ENCODE measurements around the gene SLC25A10. TPM values are rescaled to one million over a fixed set of nuclear protein-coding genes. Genes with fewer than 3 reads are reported as not detected.
A peak's percentile ranks its signal among the peaks of the same experiment; 100 is the strongest.

SLC25A10 gene
- total and polyA plus RNA-seq, 2 donors: 8.3 to 11.9 TPM

GRCh38 chr17:81722184-81723120 is 10.4 kb downstream of the SLC25A10 start:
- Histone ChIP-seq H3K27me3 (ENCODE audit: control insufficient read depth in 2 of 2, insufficient read depth in 1 of 2, low read length in 1 of 2) (peaks cover 0 to 29% of the 10 kb centered on the region in 2 donors), H3K27ac (ENCODE audit: low read depth in 1 of 2, low read length in 1 of 2) (peak overlapping the region in 1 of 2 donors; percentile 31), H3K4me1 (ENCODE audit: control insufficient read depth in 2 of 2, insufficient read depth in 2 of 2, low read length in 2 of 2) (no peaks in the 10 kb centered on the region), H3K4me3 (ENCODE audit: low read length in 2 of 2) (no peak overlapping the region), H3K36me3 (ENCODE audit: control insufficient read depth in 2 of 2, insufficient read depth in 2 of 2, low read length in 1 of 2) (peaks cover 5 to 10% of the 10 kb centered on the region in 2 donors), H3K9me3 (ENCODE audit: control insufficient read depth in 2 of 2, insufficient read depth in 1 of 2, low read length in 1 of 2) (no peaks in the 10 kb centered on the region)
- no peak for DNase-seq (ENCODE audit: low read depth in 6 of 9, low spot score in 9 of 9)
- 67% methylated on average over 10 of the region's 10 CpGs for WGBS

- no peak for DNase-seq (ENCODE audit: low read depth in 6 of 9, low spot score in 9 of 9)
- Histone ChIP-seq H3K36me3 (ENCODE audit: control insufficient read depth in 2 of 2, insufficient read depth in 2 of 2, low read length in 1 of 2) (no peaks in the 10 kb centered on the region), H3K9me3 (ENCODE audit: control insufficient read depth in 2 of 2, insufficient read depth in 1 of 2, low read length in 1 of 2) (no peaks in the 10 kb centered on the region), H3K27me3 (ENCODE audit: control insufficient read depth in 2 of 2, insufficient read depth in 1 of 2, low read length in 1 of 2) (peaks cover 0 to 29% of the 10 kb centered on the region in 2 donors), H3K27ac (ENCODE audit: low read depth in 1 of 2, low read length in 1 of 2) (no peak overlapping the region), H3K4me1 (ENCODE audit: control insufficient read depth in 2 of 2, insufficient read depth in 2 of 2, low read length in 2 of 2) (no peaks in the 10 kb centered on the region), H3K4me3 (ENCODE audit: low read length in 2 of 2) (no peak overlapping the region)
- 65% methylated on average over 12 of the region's 12 CpGs for WGBS
These were observed 11.6 kb downstream of the SLC25A10 start for GRCh38 chr17:81723651-81724209.

- no peak for DNase-seq (ENCODE audit: low read depth in 6 of 9, low spot score in 9 of 9)
- no peak overlapping the region for H3K27ac ChIP-seq (ENCODE audit: low read depth in 1 of 2, low read length in 1 of 2)
- peaks cover 0 to 34% of the 10 kb centered on the region in 2 donors for H3K27me3 ChIP-seq (ENCODE audit: control insufficient read depth in 2 of 2, insufficient read depth in 1 of 2, low read length in 1 of 2)
- H3K9me3 ChIP-seq (ENCODE audit: control insufficient read depth in 2 of 2, insufficient read depth in 1 of 2, low read length in 1 of 2): no peaks in the 10 kb centered on the region
- no peaks in the 10 kb centered on the region for H3K4me1 ChIP-seq (ENCODE audit: control insufficient read depth in 2 of 2, insufficient read depth in 2 of 2, low read length in 2 of 2)
- H3K36me3 ChIP-seq (ENCODE audit: control insufficient read depth in 2 of 2, insufficient read depth in 2 of 2, low read length in 1 of 2): no peaks in the 10 kb centered on the region
- 95% methylated on average over 9 of the region's 9 CpGs for WGBS
- H3K4me3 ChIP-seq (ENCODE audit: low read length in 2 of 2): no peak overlapping the region
These were observed 13.4 kb downstream of the SLC25A10 start for GRCh38 chr17:81725439-81725838.

- no peaks in the 10 kb centered on the region for H3K4me1 ChIP-seq (ENCODE audit: control insufficient read depth in 2 of 2, insufficient read depth in 2 of 2, low read length in 2 of 2)
- H3K9me3 ChIP-seq (ENCODE audit: control insufficient read depth in 2 of 2, insufficient read depth in 1 of 2, low read length in 1 of 2): no peaks in the 10 kb centered on the region
- no peak overlapping the region for H3K4me3 ChIP-seq (ENCODE audit: low read length in 2 of 2)
- no peaks in the 10 kb centered on the region for H3K36me3 ChIP-seq (ENCODE audit: control insufficient read depth in 2 of 2, insufficient read depth in 2 of 2, low read length in 1 of 2)
- WGBS: 82% methylated on average over 9 of the region's 9 CpGs
- DNase-seq (ENCODE audit: low read depth in 6 of 9, low spot score in 9 of 9): no peak
- H3K27me3 ChIP-seq (ENCODE audit: control insufficient read depth in 2 of 2, insufficient read depth in 1 of 2, low read length in 1 of 2): peaks cover 0 to 35% of the 10 kb centered on the region in 2 donors
- H3K27ac ChIP-seq (ENCODE audit: low read depth in 1 of 2, low read length in 1 of 2): no peak overlapping the region
These were observed 13.9 kb downstream of the SLC25A10 start for GRCh38 chr17:81726004-81726403.

GRCh38 chr17:81727324-81728031 is 15.4 kb downstream of the SLC25A10 start:
- no peaks in the 10 kb centered on the region for H3K4me1 ChIP-seq (ENCODE audit: control insufficient read depth in 2 of 2, insufficient read depth in 2 of 2, low read length in 2 of 2)
- no peak overlapping the region for H3K27ac ChIP-seq (ENCODE audit: low read depth in 1 of 2, low read length in 1 of 2)
- peaks cover 0 to 43% of the 10 kb centered on the region in 2 donors for H3K27me3 ChIP-seq (ENCODE audit: control insufficient read depth in 2 of 2, insufficient read depth in 1 of 2, low read length in 1 of 2)
- no peak for DNase-seq (ENCODE audit: low read depth in 6 of 9, low spot score in 9 of 9)
- 94% methylated on average over 23 of the region's 23 CpGs for WGBS
- H3K36me3 ChIP-seq (ENCODE audit: control insufficient read depth in 2 of 2, insufficient read depth in 2 of 2, low read length in 1 of 2): no peaks in the 10 kb centered on the region
- no peak overlapping the region for H3K4me3 ChIP-seq (ENCODE audit: low read length in 2 of 2)
- no peaks in the 10 kb centered on the region for H3K9me3 ChIP-seq (ENCODE audit: control insufficient read depth in 2 of 2, insufficient read depth in 1 of 2, low read length in 1 of 2)

GRCh38 chr17:81733507-81734404 is 21.7 kb downstream of the SLC25A10 start:
- peak in 2 of 9 donors; percentile 44 to 45 for DNase-seq (ENCODE audit: low read depth in 6 of 9, low spot score in 9 of 9)
- WGBS: 56% methylated on average over 32 of the region's 32 CpGs
- no peak overlapping the region for H3K4me3 ChIP-seq (ENCODE audit: low read length in 2 of 2)
- no peak overlapping the region for H3K27ac ChIP-seq (ENCODE audit: low read depth in 1 of 2, low read length in 1 of 2)
- peaks cover 0 to 5% of the 10 kb centered on the region in 2 donors for H3K9me3 ChIP-seq (ENCODE audit: control insufficient read depth in 2 of 2, insufficient read depth in 1 of 2, low read length in 1 of 2)
- no peaks in the 10 kb centered on the region for H3K36me3 ChIP-seq (ENCODE audit: control insufficient read depth in 2 of 2, insufficient read depth in 2 of 2, low read length in 1 of 2)
- peaks cover 0 to 4% of the 10 kb centered on the region in 2 donors for H3K4me1 ChIP-seq (ENCODE audit: control insufficient read depth in 2 of 2, insufficient read depth in 2 of 2, low read length in 2 of 2)
- H3K27me3 ChIP-seq (ENCODE audit: control insufficient read depth in 2 of 2, insufficient read depth in 1 of 2, low read length in 1 of 2): peaks cover 3 to 71% of the 10 kb centered on the region in 2 donors

GRCh38 chr17:81734405-81735263 is 22.6 kb downstream of the SLC25A10 start:
- no peak for DNase-seq (ENCODE audit: low read depth in 6 of 9, low spot score in 9 of 9)
- Histone ChIP-seq H3K27me3 (ENCODE audit: control insufficient read depth in 2 of 2, insufficient read depth in 1 of 2, low read length in 1 of 2) (peaks cover 3 to 77% of the 10 kb centered on the region in 2 donors), H3K4me1 (ENCODE audit: control insufficient read depth in 2 of 2, insufficient read depth in 2 of 2, low read length in 2 of 2) (peaks cover 0 to 4% of the 10 kb centered on the region in 2 donors), H3K9me3 (ENCODE audit: control insufficient read depth in 2 of 2, insufficient read depth in 1 of 2, low read length in 1 of 2) (peaks cover 0 to 5% of the 10 kb centered on the region in 2 donors), H3K27ac (ENCODE audit: low read depth in 1 of 2, low read length in 1 of 2) (no peak overlapping the region), H3K36me3 (ENCODE audit: control insufficient read depth in 2 of 2, insufficient read depth in 2 of 2, low read length in 1 of 2) (no peaks in the 10 kb centered on the region), H3K4me3 (ENCODE audit: low read length in 2 of 2) (no peak overlapping the region)
- WGBS: 94% methylated on average over 35 of the region's 35 CpGs
